Measurements from ENCODE around the gene TSPAN4. TPM values are rescaled to one million over a fixed set of nuclear protein-coding genes. Genes with fewer than 3 reads are reported as not detected.

The TSPAN4 gene
- total and polyA plus RNA-seq, 8 donors, result 10.5 to 116 (median 28.4) TPM

- TF ChIP-seq POLR2AphosphoS5 (IDR thresholded peaks at IDR 0.05), result peak; percentile 49 to 89 (median 67)
- no peak for TF ChIP-seq EP300 (IDR thresholded peaks at IDR 0.05)
- no peaks in the 10 kb centered on the region for H3K9me3 ChIP-seq
- DNase-seq, result peak; percentile 91 to 96
- peak within 1 kb of the TSS; percentile 85 to 98 (median 93) for H3K27ac ChIP-seq
- intact Hi-C loops (cut with DNase I; ENCODE audit: low total_unique reads), result no loop called here
- peaks cover 0 to 21% (median 8%) of the 10 kb centered on the region in 4 donors for H3K36me3 ChIP-seq
- WGBS, 5 donors, result 0 to 1% (median 1%) methylated on average over 18 to 59 of the region's 59 CpGs
- no peaks in the 10 kb centered on the region for H3K27me3 ChIP-seq
- H3K4me3 ChIP-seq, result peak within 1 kb of the TSS; percentile 75 to 100 (median 86)
- H3K4me1 ChIP-seq, result peaks cover 12 to 36% (median 30%) of the 10 kb centered on the region in 4 donors
These were observed 68.0 kb downstream of the TSPAN4 start, which contains the start of gene CHID1 for GRCh38 chr11:910589-911030. Gene CHID1 (minus strand): TSS chr11:910810. CDS start chr11:904816, 5,994 bp downstream.

DNA sequence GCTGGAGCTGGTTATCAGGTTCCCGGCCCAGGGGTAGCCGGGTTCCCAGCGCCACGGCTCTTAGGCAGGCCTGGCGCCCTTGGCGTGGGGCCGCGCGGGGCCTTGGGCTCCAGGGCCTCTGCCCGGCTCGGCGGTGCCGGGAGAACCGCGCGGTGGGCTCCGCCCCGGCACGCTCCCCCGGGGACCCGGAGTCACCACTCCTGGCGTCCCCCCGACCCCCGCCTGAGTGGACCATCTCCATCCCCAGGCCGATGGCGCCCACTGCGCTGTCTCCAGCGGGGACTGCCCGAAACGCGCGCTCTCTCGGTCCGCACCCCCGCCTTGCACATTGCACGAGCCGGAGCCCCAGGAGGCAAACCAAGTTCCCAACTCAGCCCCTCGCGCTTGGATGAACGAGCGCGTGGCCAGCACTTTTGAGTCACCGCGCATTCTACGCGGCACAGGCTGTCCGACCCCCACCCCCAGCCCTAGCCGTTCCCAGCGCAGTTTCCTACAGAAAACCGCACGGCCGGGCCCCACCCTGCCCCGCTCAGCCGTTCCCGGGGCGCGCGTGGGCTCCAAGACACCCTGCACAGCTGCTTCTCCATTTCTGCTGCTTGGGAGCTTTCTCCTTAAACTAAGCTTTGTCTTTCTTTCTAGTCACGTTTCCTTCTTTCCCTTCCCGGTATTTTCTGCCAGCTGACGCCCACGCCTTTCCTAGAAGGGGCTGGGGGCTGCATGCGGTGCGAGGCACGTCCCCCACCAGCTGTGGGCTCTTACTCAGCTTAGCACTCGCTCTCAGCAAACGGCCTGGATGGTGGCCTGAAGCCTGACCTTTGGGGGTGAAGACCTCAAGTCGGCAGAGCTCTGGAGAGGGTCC, 68.6 kb downstream of the TSPAN4 start:
- Histone ChIP-seq H3K27ac (peak overlapping the region; percentile 85 to 98 (median 93)), H3K4me3 (peak overlapping the region; percentile 75 to 100 (median 86)), H3K4me1 (peaks cover 12 to 36% (median 30%) of the 10 kb centered on the region in 4 donors), H3K27me3 (no peaks in the 10 kb centered on the region), H3K36me3 (peaks cover 0 to 21% (median 8%) of the 10 kb centered on the region in 4 donors), H3K9me3 (no peaks in the 10 kb centered on the region)
- TF ChIP-seq POLR2AphosphoS5 (IDR thresholded peaks at IDR 0.05), result peak in 1 of 3 donors; percentile 10
- no peak for TF ChIP-seq POLR2A (IDR thresholded peaks at IDR 0.05)
- DNase-seq, result peak; percentile 42 to 69
- WGBS, 5 donors, result 4 to 7% (median 4%) methylated on average over 49 to 68 of the region's 68 CpGs
- intact Hi-C loops (cut with DNase I; ENCODE audit: low total_unique reads), result no loop called here

GRCh38 chr11:911890-912219, 69.2 kb downstream of the TSPAN4 start:
- intact Hi-C loops (cut with DNase I; ENCODE audit: low total_unique reads), result no loop called here
- DNase-seq, result no peak
- WGBS, 5 donors, result 94 to 98% (median 96%) methylated on average over 5 to 11 of the region's 11 CpGs
- Histone ChIP-seq H3K27me3 (no peaks in the 10 kb centered on the region), H3K4me3 (peak overlapping the region in 3 of 4 donors; percentile 75 to 100 (median 79)), H3K9me3 (no peaks in the 10 kb centered on the region), H3K4me1 (peaks cover 12 to 36% (median 30%) of the 10 kb centered on the region in 4 donors), H3K36me3 (peaks cover 0 to 16% (median 4%) of the 10 kb centered on the region in 4 donors), H3K27ac (peak overlapping the region in 4 of 5 donors; percentile 90 to 98 (median 93))
- TF ChIP-seq, protein P1, sequence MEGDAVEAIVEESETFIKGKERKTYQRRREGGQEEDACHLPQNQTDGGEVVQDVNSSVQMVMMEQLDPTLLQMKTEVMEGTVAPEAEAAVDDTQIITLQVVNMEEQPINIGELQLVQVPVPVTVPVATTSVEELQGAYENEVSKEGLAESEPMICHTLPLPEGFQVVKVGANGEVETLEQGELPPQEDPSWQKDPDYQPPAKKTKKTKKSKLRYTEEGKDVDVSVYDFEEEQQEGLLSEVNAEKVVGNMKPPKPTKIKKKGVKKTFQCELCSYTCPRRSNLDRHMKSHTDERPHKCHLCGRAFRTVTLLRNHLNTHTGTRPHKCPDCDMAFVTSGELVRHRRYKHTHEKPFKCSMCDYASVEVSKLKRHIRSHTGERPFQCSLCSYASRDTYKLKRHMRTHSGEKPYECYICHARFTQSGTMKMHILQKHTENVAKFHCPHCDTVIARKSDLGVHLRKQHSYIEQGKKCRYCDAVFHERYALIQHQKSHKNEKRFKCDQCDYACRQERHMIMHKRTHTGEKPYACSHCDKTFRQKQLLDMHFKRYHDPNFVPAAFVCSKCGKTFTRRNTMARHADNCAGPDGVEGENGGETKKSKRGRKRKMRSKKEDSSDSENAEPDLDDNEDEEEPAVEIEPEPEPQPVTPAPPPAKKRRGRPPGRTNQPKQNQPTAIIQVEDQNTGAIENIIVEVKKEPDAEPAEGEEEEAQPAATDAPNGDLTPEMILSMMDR (IDR thresholded peaks at IDR 0.05), result no peak
- no peak for TF ChIP-seq POLR2A (IDR thresholded peaks at IDR 0.05)
- no peak for TF ChIP-seq POLR2AphosphoS5 (IDR thresholded peaks at IDR 0.05)
- TF ChIP-seq EP300 (IDR thresholded peaks at IDR 0.05), result no peak

- Histone ChIP-seq H3K4me3 (no peak overlapping the region), H3K36me3 (peaks cover 0 to 12% (median 2%) of the 10 kb centered on the region in 4 donors), H3K9me3 (no peaks in the 10 kb centered on the region), H3K27ac (peak overlapping the region in 1 of 5 donors; percentile 98), H3K27me3 (no peaks in the 10 kb centered on the region), H3K4me1 (peaks cover 12 to 36% (median 30%) of the 10 kb centered on the region in 4 donors)
- WGBS, 5 donors, result 95 to 97% (median 97%) methylated on average over 12 to 14 of the region's 14 CpGs
- intact Hi-C loops (cut with DNase I; ENCODE audit: low total_unique reads), result no loop called here
- no peak for DNase-seq
- TF ChIP-seq POLR2A (IDR thresholded peaks at IDR 0.05) (no peak), EP300 (IDR thresholded peaks at IDR 0.05) (no peak), POLR2AphosphoS5 (IDR thresholded peaks at IDR 0.05) (no peak)
- TF ChIP-seq, protein P1 (IDR thresholded peaks at IDR 0.05), result no peak
These were observed 69.6 kb downstream of the TSPAN4 start for GRCh38 chr11:912266-912665.

GRCh38 chr11:913043-913442, 70.4 kb downstream of the TSPAN4 start:
- H3K27me3 ChIP-seq, result no peaks in the 10 kb centered on the region
- peaks cover 12 to 36% (median 30%) of the 10 kb centered on the region in 4 donors for H3K4me1 ChIP-seq
- H3K4me3 ChIP-seq, result no peak overlapping the region
- no peak overlapping the region for H3K27ac ChIP-seq
- TF ChIP-seq POLR2A (IDR thresholded peaks at IDR 0.05) (no peak), POLR2AphosphoS5 (IDR thresholded peaks at IDR 0.05) (no peak), EP300 (IDR thresholded peaks at IDR 0.05) (no peak)
- TF ChIP-seq, protein P1 (IDR thresholded peaks at IDR 0.05), result no peak
- H3K9me3 ChIP-seq, result no peaks in the 10 kb centered on the region
- intact Hi-C loops (cut with DNase I; ENCODE audit: low total_unique reads), result no loop called here
- H3K36me3 ChIP-seq, result peaks cover 0 to 4% (median 0%) of the 10 kb centered on the region in 4 donors
- no peak for DNase-seq
- 79 to 91% (median 85%) methylated on average over 4 of the region's 4 CpGs for WGBS, 5 donors

Measured in stomach (tissue), 9 donors.